HG03442 (cell line): ENCODE data around the gene MSTO1.
A peak's percentile ranks its signal among the peaks of the same experiment; 100 is the strongest.
"Not testable (repeated sequence)": the region's sequence is repeated elsewhere in the genome, so short reads cannot be mapped to it uniquely, and the experiment has no call there.

Source experiments
- ATAC-seq: cut with Tn5 transposase; IDR thresholded peaks from one replicate; pipeline ENCODE4 v1.9.1; 2021; ENCODE audit warnings: mild to moderate bottlenecking, moderate library complexity; ENCODE audit not compliant: unreplicated experiment

MSTO1 gene

GRCh38 chr1:155609515-155610256, at the start of gene MSTO1:
Gene MSTO1 (plus strand): TSS chr1:155610218. CDS start chr1:155610249, 31 bp downstream.
- peak; percentile 94 for ATAC-seq

GRCh38 chr1:155561779-155562580, 48.0 kb upstream of the MSTO1 start:
- peak; percentile 26 for ATAC-seq

- peak; percentile 73 for ATAC-seq
Observed at GRCh38 chr1:155562581-155563376, 47.2 kb upstream of the MSTO1 start, which contains the start of gene ASH1L. Gene ASH1L (minus strand): TSS chr1:155562803. CDS start chr1:155521519, 41,284 bp downstream.

- ATAC-seq: not testable (repeated sequence)
Observed at GRCh38 chr1:155563377-155564022, 46.5 kb upstream of the MSTO1 start.

GRCh38 chr1:155569988-155570592, 39.9 kb upstream of the MSTO1 start:
- ATAC-seq: no peak

- ATAC-seq: no peak
Observed at GRCh38 chr1:155570593-155570990, 39.4 kb upstream of the MSTO1 start.

GRCh38 chr1:155574077-155574476, 35.9 kb upstream of the MSTO1 start:
- ATAC-seq: no peak

- ATAC-seq: not testable (repeated sequence)
Observed at GRCh38 chr1:155575608-155576007, 34.4 kb upstream of the MSTO1 start.

- ATAC-seq: not testable (repeated sequence)
Observed at GRCh38 chr1:155583846-155584245, 26.2 kb upstream of the MSTO1 start.

- not testable (repeated sequence) for ATAC-seq
Observed at GRCh38 chr1:155589282-155589681, 20.7 kb upstream of the MSTO1 start.

- ATAC-seq: not testable (repeated sequence)
Observed at GRCh38 chr1:155590516-155591247, 19.3 kb upstream of the MSTO1 start.

- ATAC-seq: no peak
Observed at GRCh38 chr1:155591770-155592169, 18.2 kb upstream of the MSTO1 start.

GRCh38 chr1:155595877-155596474, 14.0 kb upstream of the MSTO1 start:
- not testable (repeated sequence) for ATAC-seq

- no peak for ATAC-seq
Observed at GRCh38 chr1:155596864-155597263, 13.2 kb upstream of the MSTO1 start.

- ATAC-seq: no peak
Observed at GRCh38 chr1:155598842-155599331, 11.1 kb upstream of the MSTO1 start.

GRCh38 chr1:155599828-155600572, 10.0 kb upstream of the MSTO1 start:
- not testable (repeated sequence) for ATAC-seq

- no peak for ATAC-seq
Observed at GRCh38 chr1:155607708-155608107, 2.3 kb upstream of the MSTO1 start.

- ATAC-seq: no peak
Observed at GRCh38 chr1:155608888-155609225, 1.2 kb upstream of the MSTO1 start.
